Fibroblast of skin of left quadriceps (primary cell): ENCODE data around the gene SH3BP1.

Experiments used
- DNase-seq, 2 experiments: peaks; one replicate each; pipeline ENCODE4 v3.0.0-alpha.2; 2013; ENCODE audit warnings: low read depth in 2 of 2

The SH3BP1 gene

DNA sequence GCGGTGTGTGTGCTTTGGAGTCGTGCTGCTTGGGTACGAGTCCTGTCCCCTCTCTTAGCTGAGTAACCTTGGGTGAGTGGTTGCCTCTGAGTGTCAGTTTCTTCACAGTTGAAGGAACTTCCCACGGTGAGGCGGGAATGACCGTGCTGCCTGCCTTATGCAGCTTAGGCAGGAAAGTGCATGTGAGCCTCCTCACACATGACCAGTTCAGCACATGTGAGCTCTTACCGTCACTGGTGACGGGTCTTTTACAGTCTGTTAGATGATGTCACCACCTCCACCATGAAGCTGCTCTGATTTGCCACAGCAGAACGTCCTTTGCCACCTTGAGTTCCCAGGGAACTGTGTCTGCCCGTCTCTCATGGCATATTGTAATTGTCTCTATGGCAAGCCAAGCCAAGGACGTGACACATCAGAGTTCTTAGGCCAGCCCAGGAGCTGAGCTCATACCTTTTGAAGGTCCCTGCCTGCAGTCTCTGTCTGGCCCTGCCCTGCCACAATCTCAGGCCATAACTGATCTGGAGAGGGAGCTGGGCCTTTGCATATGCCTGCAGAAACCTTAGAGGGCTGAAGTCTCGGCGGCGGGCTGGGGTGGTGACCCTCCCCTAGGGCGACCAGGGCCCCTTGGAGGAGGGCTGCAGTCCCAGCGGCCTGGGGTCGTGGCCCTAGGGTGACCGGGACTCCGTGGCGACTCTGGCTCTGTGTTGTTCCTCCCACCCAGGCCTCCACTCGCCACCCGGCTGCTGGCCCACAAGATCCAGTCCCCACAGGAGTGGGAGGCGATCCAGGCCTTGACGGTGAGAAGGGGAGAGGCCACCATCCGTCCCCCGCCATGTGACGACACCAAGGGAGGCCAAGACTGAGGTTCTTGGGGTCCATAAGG is 23.0 kb upstream of the SH3BP1 start:
- DNase-seq: no peak

DNA sequence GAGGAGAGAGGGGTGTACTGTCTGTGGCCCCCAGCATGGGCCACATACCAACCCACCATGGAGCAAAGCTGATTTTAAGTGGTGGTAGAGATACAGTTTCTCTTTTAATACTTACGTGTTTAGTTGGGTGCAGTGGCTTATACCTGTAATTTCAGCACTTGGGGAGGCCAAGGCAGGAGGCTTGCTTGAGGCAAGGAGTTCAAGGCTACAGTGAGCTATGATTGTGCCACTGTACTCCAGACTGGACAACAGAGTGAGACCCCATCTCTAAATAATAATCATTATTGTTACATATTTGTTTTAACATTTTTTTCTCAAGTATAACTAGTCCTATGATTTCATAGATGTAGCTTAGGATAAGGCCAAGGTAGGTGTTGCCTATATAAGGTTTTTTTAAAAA is 22.0 kb upstream of the SH3BP1 start:
- DNase-seq: no peak

- DNase-seq: no peak
Measured at GRCh38 chr22:37618072-37618656, 21.3 kb upstream of the SH3BP1 start.

DNA sequence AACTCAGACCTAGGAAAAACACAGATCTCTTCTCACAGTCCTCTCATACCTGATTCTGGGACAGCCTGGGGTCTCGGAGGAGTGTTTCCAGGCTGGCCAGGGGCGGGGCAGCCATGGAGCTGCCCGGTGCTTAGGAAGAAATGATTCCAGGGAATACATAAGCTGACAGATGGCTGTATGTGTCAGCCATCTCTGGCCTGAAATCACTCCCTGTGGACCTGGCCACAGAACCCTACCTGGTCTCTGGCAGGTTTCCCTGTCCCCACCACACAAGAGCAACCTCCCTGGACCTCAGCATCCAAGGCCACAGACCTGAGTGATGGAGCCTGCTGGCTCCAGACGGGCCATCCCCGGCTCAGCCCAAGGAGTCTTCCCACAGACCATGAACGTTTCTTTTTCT is 20.8 kb upstream of the SH3BP1 start:
- DNase-seq: no peak

DNA sequence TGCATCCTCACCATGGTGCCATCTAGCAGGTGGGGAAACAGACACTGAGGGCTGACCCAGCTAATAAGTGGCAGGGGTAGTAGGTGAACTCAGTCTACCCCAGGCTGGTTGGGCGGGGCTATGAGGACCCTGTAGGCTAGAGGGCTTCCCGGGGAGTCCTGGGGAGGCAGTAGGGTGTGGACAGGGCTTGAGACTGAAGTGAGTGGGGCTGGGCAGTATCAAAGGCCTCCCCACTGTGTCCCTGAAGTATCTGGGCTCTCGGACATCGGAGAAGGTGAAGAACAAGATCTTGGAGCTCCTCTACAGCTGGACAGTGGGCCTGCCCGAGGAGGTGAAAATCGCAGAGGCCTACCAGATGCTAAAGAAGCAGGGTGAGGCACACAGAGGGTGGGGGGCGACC is 19.5 kb upstream of the SH3BP1 start:
- DNase-seq: no peak

- no peak for DNase-seq
Measured at GRCh38 chr22:37621352-37621860, 18.1 kb upstream of the SH3BP1 start.

- no peak for DNase-seq
Measured at GRCh38 chr22:37623075-37624016, 16.1 kb upstream of the SH3BP1 start.

GRCh38 chr22:37624017-37624365 is 15.5 kb upstream of the SH3BP1 start:
- no peak for DNase-seq

GRCh38 chr22:37624876-37625275 is 14.6 kb upstream of the SH3BP1 start:
- no peak for DNase-seq

- no peak for DNase-seq
Measured at GRCh38 chr22:37625737-37626136, 13.7 kb upstream of the SH3BP1 start.

DNA sequence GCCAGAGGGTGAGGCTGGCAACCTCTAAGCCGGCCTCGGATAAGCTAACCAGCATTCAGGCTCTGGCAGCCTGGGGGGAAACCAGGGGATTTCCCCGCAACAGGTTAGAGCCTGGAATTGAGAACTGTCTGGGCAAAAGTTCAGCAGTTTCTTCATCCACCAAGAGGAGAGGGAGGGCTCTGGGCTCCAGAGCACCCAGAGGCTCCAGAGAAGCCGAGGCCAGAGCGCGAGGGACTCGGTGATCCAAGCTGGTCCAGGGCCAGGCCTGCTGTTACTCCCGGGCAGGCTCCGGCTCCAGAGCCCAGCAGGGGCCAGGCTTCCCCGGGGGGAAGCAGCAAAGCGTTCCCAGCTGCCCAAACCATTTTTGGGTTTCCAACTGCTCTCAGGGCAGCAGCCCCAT is 13.3 kb upstream of the SH3BP1 start:
- no peak for DNase-seq

GRCh38 chr22:37626556-37627075 is 12.9 kb upstream of the SH3BP1 start:
- DNase-seq: no peak

- DNase-seq: no peak
Measured at GRCh38 chr22:37627121-37627520, 12.3 kb upstream of the SH3BP1 start.

DNA sequence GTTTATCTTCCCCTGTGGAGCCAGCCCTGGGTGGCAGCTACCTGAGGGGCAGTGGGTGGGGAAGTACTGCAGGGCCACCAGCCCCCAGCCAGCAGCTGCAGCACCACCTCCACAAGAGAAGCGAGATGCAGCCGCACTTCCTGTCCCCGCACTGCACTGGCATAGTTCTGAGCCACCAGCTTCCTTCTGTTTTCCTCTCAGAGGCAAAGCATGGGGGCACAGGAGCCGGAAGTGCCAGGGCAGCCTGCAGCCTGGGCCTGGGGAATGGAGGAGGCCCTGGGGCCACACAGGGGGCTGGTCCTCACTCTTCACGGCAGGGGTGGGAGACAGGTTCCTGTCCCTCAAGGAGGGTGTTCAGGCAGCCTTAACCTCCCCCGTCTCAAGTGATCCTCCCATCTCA is 11.9 kb upstream of the SH3BP1 start:
- no peak for DNase-seq

DNA sequence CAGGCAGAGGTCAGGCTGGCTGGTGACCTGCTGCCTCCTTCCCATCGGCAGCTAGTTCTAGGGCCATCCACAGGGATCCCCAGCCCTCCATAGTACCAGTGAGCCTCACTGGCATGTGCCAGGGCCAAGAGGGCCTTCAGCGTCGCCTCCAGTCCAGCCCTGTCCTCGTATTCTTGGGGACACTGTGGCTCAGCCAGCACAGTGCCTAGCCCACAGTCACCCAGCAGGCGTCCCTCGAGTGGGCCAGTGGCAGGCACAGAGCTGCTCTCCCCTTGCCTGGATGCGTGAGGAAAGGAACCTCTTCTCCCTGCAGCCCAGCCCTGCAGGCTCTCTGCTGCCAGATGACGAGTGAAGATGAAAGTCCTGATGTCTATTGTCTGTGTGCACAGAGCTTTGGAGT is 10.6 kb upstream of the SH3BP1 start:
- DNase-seq: no peak

- no peak for DNase-seq
Measured at GRCh38 chr22:37629928-37630327, 9.5 kb upstream of the SH3BP1 start.

- no peak for DNase-seq
Measured at GRCh38 chr22:37630839-37631435, 8.5 kb upstream of the SH3BP1 start.

DNA sequence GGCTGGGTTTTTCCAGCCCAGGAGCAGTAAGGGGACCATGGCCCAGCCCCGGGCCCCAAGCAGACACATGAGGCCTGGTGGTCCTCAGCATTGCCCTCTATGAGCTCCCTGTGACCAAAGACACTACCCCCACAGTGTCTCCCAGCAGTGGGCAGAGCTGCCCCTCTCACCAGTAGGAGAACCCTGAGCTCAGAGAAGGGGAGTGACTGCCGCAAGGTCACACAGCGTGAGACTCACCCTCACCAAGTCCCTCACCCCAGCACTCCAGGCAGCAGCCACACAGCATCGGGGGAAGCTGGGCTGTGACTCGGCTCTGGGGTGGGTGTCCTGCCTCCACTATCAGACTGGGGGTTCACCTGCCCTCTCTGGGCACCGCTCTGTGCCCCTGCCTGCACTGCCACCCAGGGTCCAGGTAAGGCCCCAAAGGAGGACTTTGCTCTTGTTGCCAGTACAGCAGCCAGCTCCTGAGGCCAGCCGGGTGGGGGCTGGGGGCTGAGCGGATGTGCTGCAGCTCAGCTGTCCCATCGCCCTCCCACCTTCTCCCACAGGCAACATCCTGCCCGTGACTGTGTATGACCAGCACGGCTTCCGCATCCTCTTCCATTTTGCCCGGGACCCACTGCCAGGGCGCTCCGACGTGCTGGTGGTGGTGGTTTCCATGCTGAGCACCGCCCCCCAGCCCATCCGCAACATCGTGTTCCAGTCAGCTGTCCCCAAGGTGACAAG is 7.9 kb upstream of the SH3BP1 start:
- DNase-seq: no peak

- no peak for DNase-seq
Measured at GRCh38 chr22:37632174-37633088, 7.0 kb upstream of the SH3BP1 start.

- DNase-seq: no peak
Measured at GRCh38 chr22:37633089-37633624, 6.3 kb upstream of the SH3BP1 start.
